GM23248 (cell line): ENCODE data around the gene ARFGEF3. TPM values are rescaled to one million over a fixed set of nuclear protein-coding genes. Genes with fewer than 3 reads are reported as not detected.

Source experiments
- DNase-seq: peaks from one replicate; pipeline ENCODE4 v3.0.0-alpha.2; 2015
- H2AFZ ChIP-seq: fragments of 200-600 bp; sonication (generic); 2 replicates; pipeline ENCODE4 v1.6.1; 2016; ENCODE audit warnings: antibody characterized with exemption
- H3F3A ChIP-seq: fragments of 200-600 bp; sonication (generic); 2 replicates; pipeline ENCODE4 v1.6.1; 2016; ENCODE audit warnings: mild to moderate bottlenecking, antibody characterized with exemption, mixed run types; ENCODE audit not compliant: insufficient read depth
- H3K27ac ChIP-seq: fragments of 200-600 bp; sonication (generic); 2 replicates; pipeline ENCODE4 v1.5.1; 2016; ENCODE audit warnings: mild to moderate bottlenecking
- H3K27me3 ChIP-seq: fragments of 200-600 bp; sonication (generic); replicated peaks from 2 replicates; pipeline ENCODE4 v1.6.1; 2016; ENCODE audit warnings: mild to moderate bottlenecking; ENCODE audit not compliant: insufficient read depth
- H3K36me3 ChIP-seq: fragments of 200-600 bp; sonication (generic); 2 replicates; pipeline ENCODE4 v1.6.1; 2016; ENCODE audit warnings: low read depth, mild to moderate bottlenecking
- H3K4me1 ChIP-seq: fragments of 200-600 bp; sonication (generic); 2 replicates; pipeline ENCODE4 v1.6.1; 2016; ENCODE audit warnings: mild to moderate bottlenecking; ENCODE audit not compliant: insufficient read depth
- H3K4me2 ChIP-seq: fragments of 200-600 bp; sonication (generic); one replicate; pipeline ENCODE4 v1.6.1; 2016; ENCODE audit warnings: mild to moderate bottlenecking; ENCODE audit not compliant: unreplicated experiment
- H3K4me3 ChIP-seq: fragments of 200-600 bp; sonication (generic); 2 replicates; pipeline ENCODE4 v1.5.1; 2016; ENCODE audit warnings: mild to moderate bottlenecking
- H3K79me2 ChIP-seq: fragments of 200-600 bp; sonication (generic); 2 replicates; pipeline ENCODE4 v1.6.1; 2016; ENCODE audit warnings: mild to moderate bottlenecking; ENCODE audit not compliant: insufficient read depth
- H3K9ac ChIP-seq: fragments of 200-600 bp; sonication (generic); 2 replicates; pipeline ENCODE4 v1.6.1; 2016; ENCODE audit warnings: mild to moderate bottlenecking
- H3K9me2 ChIP-seq: fragments of 200-600 bp; sonication (generic); 2 replicates; pipeline ENCODE4 v1.6.1; 2016; ENCODE audit warnings: mixed run types, mild to moderate bottlenecking, moderate library complexity; ENCODE audit not compliant: insufficient read depth
- H3K9me3 ChIP-seq: fragments of 200-600 bp; sonication (generic); one replicate; pipeline ENCODE4 v1.6.1; 2017; ENCODE audit warnings: low read depth
- H4K20me1 ChIP-seq: fragments of 200-600 bp; sonication (generic); 2 replicates; pipeline ENCODE4 v1.6.0; 2016; ENCODE audit not compliant: insufficient read depth
- EZH2 ChIP-seq: fragments of 200-600 bp; sonication (generic); IDR thresholded peaks from 2 replicates; pipeline ENCODE4 v1.6.1; 2018; ENCODE audit warnings: antibody characterized with exemption, mild to moderate bottlenecking; ENCODE audit not compliant: insufficient read depth, poor library complexity, severe bottlenecking
- EZH2phosphoT487 ChIP-seq: fragments of 200-600 bp; sonication (generic); IDR thresholded peaks from 2 replicates; pipeline ENCODE4 v1.6.1; 2018; ENCODE audit warnings: antibody characterized with exemption, moderate library complexity, mild to moderate bottlenecking, low read depth; ENCODE audit not compliant: insufficient read depth
- WGBS, 2 experiments: methylation state at CpG; one replicate each; pipeline ENCODE4 v1.1.6; 2015 to 2017; ENCODE audit warnings: low lambda C conversion rate in 2 of 2, low coverage in 1 of 2; ENCODE audit errors: missing lambda C conversion rate in 2 of 2; 5-methylcytosine and 5-hydroxymethylcytosine counted together
- in situ Hi-C: fragments of 300-500 bp; cut with MboI; formaldehyde crosslinking; loops from 2 replicates; pipeline ENCODE4 v1.15.0; 2020
- polyA plus RNA-seq: library from polyadenylated mRNA; unstranded; fragments of >200 nt; fragmentation: Nextera tagmentation; extraction: Ambion mirVana; gene quantifications from 2 replicates; pipeline ENCODE4 v1.2.1, GENCODE V29; 2016
- total RNA-seq: library from RNA; depleted of rRNA; stranded (reverse); fragments of >200 nt; shearing (Covaris generic); gene quantifications from 2 replicates; pipeline ENCODE4 v1.2.3, GENCODE V29; 2014

The ARFGEF3 gene
- total and polyA plus RNA-seq, 2 experiments from 2014 or later: 0.06 to 0.11 TPM

DNA sequence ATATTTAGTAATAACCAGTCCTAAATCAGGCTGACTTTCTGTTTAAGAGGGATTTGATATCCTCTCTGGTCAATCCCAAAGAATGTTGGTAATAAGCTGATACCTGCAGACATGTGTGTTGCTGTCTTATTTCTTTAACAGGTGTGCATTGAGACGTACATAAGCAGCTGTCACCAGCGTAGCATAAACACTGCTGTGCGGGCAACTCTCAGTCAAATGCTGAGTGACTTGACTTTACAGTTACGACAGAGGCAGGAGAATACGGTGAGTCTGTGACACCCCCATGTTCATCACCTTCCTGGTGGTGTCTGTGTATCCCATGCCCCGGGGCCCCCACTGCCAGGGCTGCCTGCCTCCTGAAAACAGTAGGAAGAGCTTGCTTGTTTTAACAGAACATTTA, 76.6 kb downstream of the ARFGEF3 start:
- TF ChIP-seq EZH2: no peak
- no peak for TF ChIP-seq EZH2phosphoT487
- H3F3A ChIP-seq: no peaks in the 10 kb centered on the region
- H3K4me2 ChIP-seq: no peak overlapping the region
- no peaks in the 10 kb centered on the region for H3K79me2 ChIP-seq
- no peaks in the 10 kb centered on the region for H3K9me3 ChIP-seq
- H4K20me1 ChIP-seq: no peaks in the 10 kb centered on the region
- H3K27me3 ChIP-seq: no peaks in the 10 kb centered on the region
- in situ Hi-C loops: no loop called here
- H3K9me2 ChIP-seq: no peaks in the 10 kb centered on the region
- no peaks in the 10 kb centered on the region for H3K4me1 ChIP-seq
- DNase-seq: no peak
- H3K4me3 ChIP-seq: no peak overlapping the region
- no peak overlapping the region for H3K9ac ChIP-seq
- H2AFZ ChIP-seq: no peak overlapping the region
- H3K27ac ChIP-seq: no peak overlapping the region
- WGBS, 2 experiments: 69 to 79% methylated on average over 6 of the region's 6 CpGs
- H3K36me3 ChIP-seq: no peaks in the 10 kb centered on the region

DNA sequence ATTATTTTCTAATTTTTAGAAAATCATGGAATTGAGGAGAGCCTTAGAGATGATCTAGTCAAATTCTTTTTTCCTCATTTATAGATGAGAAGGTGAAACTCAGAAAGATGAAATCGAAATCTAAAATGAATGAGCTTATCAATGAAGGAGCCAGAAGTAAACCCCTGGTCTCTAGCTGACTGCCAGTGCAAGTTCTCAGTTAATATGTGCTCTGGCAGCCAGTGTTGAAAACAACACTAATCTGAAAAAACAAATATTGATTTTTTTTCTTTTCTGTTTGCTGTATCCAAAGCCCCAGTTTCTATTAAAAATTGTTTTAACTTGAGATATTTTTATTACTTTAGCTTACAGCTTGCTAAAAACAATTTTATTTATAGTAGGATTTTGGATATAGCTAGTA, 78.0 kb downstream of the ARFGEF3 start:
- Histone ChIP-seq H3K27me3 (no peaks in the 10 kb centered on the region), H3K79me2 (no peaks in the 10 kb centered on the region), H2AFZ (no peak overlapping the region), H3F3A (no peaks in the 10 kb centered on the region), H3K4me3 (no peak overlapping the region), H3K9ac (no peak overlapping the region), H3K36me3 (no peaks in the 10 kb centered on the region), H3K9me2 (no peaks in the 10 kb centered on the region), H3K9me3 (no peaks in the 10 kb centered on the region), H3K27ac (no peak overlapping the region), H3K4me2 (no peak overlapping the region), H4K20me1 (no peaks in the 10 kb centered on the region), H3K4me1 (no peaks in the 10 kb centered on the region)
- no peak for DNase-seq
- 67 to 69% methylated on average over 1 of the region's 1 CpG for WGBS, 2 experiments
- in situ Hi-C loops: no loop called here
- TF ChIP-seq EZH2: no peak
- no peak for TF ChIP-seq EZH2phosphoT487

DNA sequence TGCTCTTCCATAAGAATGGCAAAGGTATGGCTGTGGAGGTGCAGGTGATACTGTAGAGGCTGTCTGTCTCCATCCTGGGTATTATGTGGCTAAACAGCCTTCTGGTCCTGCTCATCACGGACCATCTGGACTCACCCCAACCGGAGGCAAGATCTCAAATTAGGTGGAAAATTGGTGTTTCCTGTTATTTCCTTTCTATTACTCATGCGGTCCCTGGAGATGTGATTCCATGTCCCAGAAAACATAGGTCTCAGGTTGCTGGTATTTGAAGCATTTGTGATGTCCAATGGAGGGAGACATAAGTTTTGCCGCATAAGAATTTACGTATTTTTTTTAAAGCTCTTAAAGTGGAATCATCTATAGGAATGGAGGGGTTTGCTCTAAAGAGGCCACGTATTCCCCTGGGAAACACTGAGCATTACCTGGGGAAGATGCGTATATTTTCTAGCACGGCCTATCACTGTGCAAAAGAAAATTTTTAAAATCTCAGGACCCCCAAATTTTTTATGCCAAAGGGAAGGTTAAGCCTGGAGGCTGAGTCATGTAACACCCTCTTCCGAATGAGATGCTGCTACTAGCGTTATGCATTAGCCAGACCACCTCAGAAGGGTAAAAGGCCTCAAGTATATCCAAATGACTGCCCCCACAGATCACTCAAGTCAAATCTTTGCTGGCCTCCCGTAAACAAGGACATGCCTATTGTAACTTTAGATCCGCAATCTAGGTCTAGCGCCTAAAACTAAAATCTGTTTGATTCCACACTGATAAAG, 78.9 kb downstream of the ARFGEF3 start:
- Histone ChIP-seq H3K79me2 (no peaks in the 10 kb centered on the region), H3F3A (no peaks in the 10 kb centered on the region), H3K4me2 (no peak overlapping the region), H3K9ac (no peak overlapping the region), H2AFZ (no peak overlapping the region), H3K4me1 (no peaks in the 10 kb centered on the region), H4K20me1 (no peaks in the 10 kb centered on the region), H3K36me3 (no peaks in the 10 kb centered on the region), H3K4me3 (no peak overlapping the region), H3K9me3 (no peaks in the 10 kb centered on the region), H3K27me3 (no peaks in the 10 kb centered on the region), H3K27ac (no peak overlapping the region), H3K9me2 (no peaks in the 10 kb centered on the region)
- DNase-seq: no peak
- in situ Hi-C loops: no loop called here
- TF ChIP-seq EZH2phosphoT487: no peak
- no peak for TF ChIP-seq EZH2
- WGBS, 2 experiments: 79 to 82% methylated on average over 13 of the region's 13 CpGs

DNA sequence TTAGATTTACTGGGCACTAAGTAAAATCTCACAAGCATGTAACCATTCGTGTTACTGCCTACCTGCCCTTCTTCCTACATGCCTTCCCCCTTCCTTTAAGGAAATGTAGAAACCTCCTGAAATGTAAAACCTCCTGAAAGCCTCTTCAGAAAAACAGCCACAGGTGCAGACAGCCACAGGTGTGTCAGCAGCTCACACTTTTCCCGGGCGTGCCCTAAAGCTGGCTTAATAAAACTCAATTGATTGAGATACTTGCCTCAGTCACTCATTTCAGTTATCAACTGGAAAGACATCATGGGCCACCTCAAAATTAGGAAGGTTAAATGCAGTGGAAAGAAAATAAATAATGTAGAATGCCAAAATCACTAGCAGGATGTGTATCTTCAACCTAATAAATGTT, 79.6 kb downstream of the ARFGEF3 start:
- 86 to 88% methylated on average over 3 of the region's 3 CpGs for WGBS, 2 experiments
- Histone ChIP-seq H3K9me2 (no peaks in the 10 kb centered on the region), H3K9me3 (no peaks in the 10 kb centered on the region), H2AFZ (no peak overlapping the region), H3K9ac (no peak overlapping the region), H3F3A (no peaks in the 10 kb centered on the region), H3K27ac (no peak overlapping the region), H3K79me2 (no peaks in the 10 kb centered on the region), H3K4me3 (no peak overlapping the region), H3K36me3 (no peaks in the 10 kb centered on the region), H3K27me3 (no peaks in the 10 kb centered on the region), H3K4me1 (no peaks in the 10 kb centered on the region), H4K20me1 (no peaks in the 10 kb centered on the region), H3K4me2 (no peak overlapping the region)
- in situ Hi-C loops: no loop called here
- DNase-seq: no peak
- TF ChIP-seq EZH2: no peak
- no peak for TF ChIP-seq EZH2phosphoT487
